HEK293 (cell line): Measurements from ENCODE around the gene TRDMT1.

Experiments
- CTCF ChIA-PET: fragments of 350-600 bp; formaldehyde crosslinking; extraction: SDS; loops from one replicate; lab custom pipeline; 2021; ENCODE audit warnings: antibody characterized with exemption; lab: Yijun Ruan, JAX
- POLR2A ChIA-PET: fragments of 300-600 bp; formaldehyde crosslinking; extraction: SDS; loops from one replicate; lab custom pipeline; 2020; ENCODE audit warnings: antibody characterized with exemption, inconsistent platforms; lab: Yijun Ruan, JAX
- H3K27ac ChIP-seq: fragments of 200-500 bp; sonication (Bioruptor generic); 2 replicates; pipeline ENCODE4 v1.5.1; 2014; ENCODE audit warnings: low read depth, low read length, control low read depth, inconsistent platforms; ENCODE audit errors: extremely low read depth
- H3K36me3 ChIP-seq, 2 experiments: fragments of 200-500 bp in 1 of 2; sonication (Bioruptor generic) in 1 of 2; 1 replicate in 1 of 2; 2 replicates in 1 of 2; pipeline ENCODE4 v1.5.1; 2014 to 2017; ENCODE audit warnings: inconsistent platforms in 2 of 2, low read length in 2 of 2; ENCODE audit not compliant: control insufficient read depth in 2 of 2, insufficient read depth in 1 of 2
- H3K4me1 ChIP-seq: fragments of 200-500 bp; sonication (Bioruptor generic); 2 replicates; pipeline ENCODE4 v1.5.1; 2014; ENCODE audit warnings: mild to moderate bottlenecking, low read length, inconsistent platforms; ENCODE audit not compliant: control insufficient read depth, insufficient read depth
- H3K4me3 ChIP-seq: 2 replicates; pipeline ENCODE4 v1.5.1; 2011; ENCODE audit warnings: low read depth, mild to moderate bottlenecking, control low read depth, low read length, moderate library complexity
- H3K9me3 ChIP-seq: fragments of 200-500 bp; sonication (Bioruptor generic); 2 replicates; pipeline ENCODE4 v1.5.1; 2014; ENCODE audit warnings: low read depth, low read length, inconsistent platforms; ENCODE audit not compliant: control insufficient read depth, insufficient read depth
- EGR2 ChIP-seq: fragments of 450-650 bp; formaldehyde crosslinking; IDR thresholded peaks from 2 replicates; pipeline ENCODE4 v1.5.1; 2016; ENCODE audit warnings: low read depth, missing biosample characterization, missing genetic modification characterization
- GFI1B ChIP-seq: fragments of 450-650 bp; formaldehyde crosslinking; IDR thresholded peaks from 2 replicates; pipeline ENCODE4 v1.5.1; 2016; ENCODE audit warnings: missing biosample characterization, missing genetic modification characterization
- GLI2 ChIP-seq: fragments of 450-650 bp; formaldehyde crosslinking; IDR thresholded peaks from 2 replicates; pipeline ENCODE4; 2017; ENCODE audit warnings: missing biosample characterization, missing genetic modification characterization, low read depth, borderline replicate concordance
- IKZF3 ChIP-seq: fragments of 450-650 bp; IDR thresholded peaks from 2 replicates; pipeline ENCODE4 v1.5.0; 2018; ENCODE audit warnings: missing biosample characterization, mild to moderate bottlenecking, missing genetic modification characterization, moderate library complexity
- OSR2 ChIP-seq: fragments of 450-650 bp; formaldehyde crosslinking; IDR thresholded peaks from 2 replicates; pipeline ENCODE4 v1.5.1; 2016; ENCODE audit warnings: missing biosample characterization, missing genetic modification characterization
- PRDM1 ChIP-seq: fragments of 450-650 bp; formaldehyde crosslinking; IDR thresholded peaks from 2 replicates; pipeline ENCODE4; 2016; ENCODE audit warnings: missing biosample characterization, missing genetic modification characterization
- SCRT1 ChIP-seq: fragments of 450-650 bp; formaldehyde crosslinking; IDR thresholded peaks from 2 replicates; pipeline ENCODE4 v1.5.1; 2016; ENCODE audit warnings: missing biosample characterization, missing genetic modification characterization, borderline replicate concordance
- SETDB1 ChIP-seq: IDR thresholded peaks from one replicate; pipeline ENCODE4 v1.6.1; 2017; ENCODE audit warnings: mild to moderate bottlenecking, low read length, moderate library complexity, mixed read lengths; ENCODE audit not compliant: insufficient read length
- TCF7L2 ChIP-seq: IDR thresholded peaks from 2 replicates; pipeline ENCODE4 v1.6.1; 2011; ENCODE audit warnings: low read depth, mild to moderate bottlenecking, inconsistent platforms, low read length, moderate library complexity, borderline replicate concordance
- ZBTB17 ChIP-seq: fragments of 450-650 bp; formaldehyde crosslinking; IDR thresholded peaks from 2 replicates; pipeline ENCODE4 v1.5.1; 2016; ENCODE audit warnings: missing biosample characterization, missing genetic modification characterization
- ZBTB20 ChIP-seq: fragments of 450-650 bp; formaldehyde crosslinking; IDR thresholded peaks from 2 replicates; pipeline ENCODE4 v1.5.1; 2016; ENCODE audit warnings: missing biosample characterization, missing genetic modification characterization
- ZBTB48 ChIP-seq: fragments of 450-650 bp; formaldehyde crosslinking; IDR thresholded peaks from 2 replicates; pipeline ENCODE4 v1.5.1; 2016; ENCODE audit warnings: missing biosample characterization, missing genetic modification characterization
- ZBTB7A ChIP-seq: fragments of 450-650 bp; formaldehyde crosslinking; IDR thresholded peaks from 2 replicates; pipeline ENCODE4 v1.5.1; 2016; ENCODE audit warnings: low read depth, missing biosample characterization, missing genetic modification characterization
- ZEB2 ChIP-seq: fragments of 450-650 bp; formaldehyde crosslinking; IDR thresholded peaks from 2 replicates; pipeline ENCODE4 v1.5.1; 2016; ENCODE audit warnings: missing biosample characterization, missing genetic modification characterization
- ZIC2 ChIP-seq: fragments of 450-650 bp; formaldehyde crosslinking; IDR thresholded peaks from 2 replicates; pipeline ENCODE4 v1.5.1; 2016; ENCODE audit warnings: missing biosample characterization, missing genetic modification characterization
- ZNF121 ChIP-seq: fragments of 450-650 bp; formaldehyde crosslinking; IDR thresholded peaks from 2 replicates; pipeline ENCODE4 v1.5.1; 2016; ENCODE audit warnings: missing biosample characterization, missing genetic modification characterization
- ZNF184 ChIP-seq: fragments of 450-650 bp; IDR thresholded peaks from 2 replicates; pipeline ENCODE4 v1.5.1; 2018; ENCODE audit warnings: missing biosample characterization, mild to moderate bottlenecking, missing genetic modification characterization
- ZNF24 ChIP-seq: fragments of 450-650 bp; formaldehyde crosslinking; IDR thresholded peaks from 2 replicates; pipeline ENCODE4 v1.5.1; 2016; ENCODE audit warnings: missing biosample characterization, missing genetic modification characterization
- ZNF248 ChIP-seq: fragments of 450-650 bp; formaldehyde crosslinking; IDR thresholded peaks from 2 replicates; pipeline ENCODE4 v1.5.1; 2017; ENCODE audit warnings: missing biosample characterization, missing genetic modification characterization
- ZNF426 ChIP-seq: fragments of 450-650 bp; formaldehyde crosslinking; IDR thresholded peaks from 2 replicates; pipeline ENCODE4 v1.5.1; 2017; ENCODE audit warnings: missing biosample characterization, missing genetic modification characterization, mild to moderate bottlenecking, inconsistent platforms, moderate library complexity
- ZNF48 ChIP-seq: fragments of 450-650 bp; formaldehyde crosslinking; IDR thresholded peaks from 2 replicates; pipeline ENCODE4 v1.5.1; 2016; ENCODE audit warnings: missing biosample characterization, missing genetic modification characterization
- ZNF549 ChIP-seq: fragments of 450-650 bp; IDR thresholded peaks from 2 replicates; pipeline ENCODE4 v1.5.1; 2018; ENCODE audit warnings: missing biosample characterization, missing genetic modification characterization, mild to moderate bottlenecking, inconsistent platforms, moderate library complexity
- ZNF571 ChIP-seq: fragments of 450-650 bp; formaldehyde crosslinking; IDR thresholded peaks from 2 replicates; pipeline ENCODE4 v1.5.0; 2017; ENCODE audit warnings: missing biosample characterization, missing genetic modification characterization
- ZNF626 ChIP-seq: fragments of 450-650 bp; sonication (Bioruptor Pico); formaldehyde crosslinking; IDR thresholded peaks from 2 replicates; pipeline ENCODE4 v1.5.1; 2018; ENCODE audit warnings: missing biosample characterization, missing genetic modification characterization, inconsistent platforms
- TF ChIP-seq, protein P1 (sequence below): IDR thresholded peaks from 2 replicates; pipeline ENCODE4 v1.6.1; 2011; ENCODE audit warnings: mild to moderate bottlenecking, low read depth, low read length, borderline replicate concordance
- TF ChIP-seq, protein P2 (sequence below): fragments of 450-650 bp; formaldehyde crosslinking; IDR thresholded peaks from 2 replicates; pipeline ENCODE4 v1.5.1; 2016; ENCODE audit warnings: missing biosample characterization, missing genetic modification characterization
- TF ChIP-seq, protein P3 (sequence below): fragments of 450-650 bp; IDR thresholded peaks from 2 replicates; pipeline ENCODE4 v1.5.1; 2018; ENCODE audit warnings: missing biosample characterization, missing genetic modification characterization
- TF ChIP-seq, protein P4 (sequence below): fragments of 450-650 bp; formaldehyde crosslinking; IDR thresholded peaks from 2 replicates; pipeline ENCODE4 v1.5.1; 2017; ENCODE audit warnings: missing biosample characterization, missing genetic modification characterization

The TRDMT1 gene

DNA sequence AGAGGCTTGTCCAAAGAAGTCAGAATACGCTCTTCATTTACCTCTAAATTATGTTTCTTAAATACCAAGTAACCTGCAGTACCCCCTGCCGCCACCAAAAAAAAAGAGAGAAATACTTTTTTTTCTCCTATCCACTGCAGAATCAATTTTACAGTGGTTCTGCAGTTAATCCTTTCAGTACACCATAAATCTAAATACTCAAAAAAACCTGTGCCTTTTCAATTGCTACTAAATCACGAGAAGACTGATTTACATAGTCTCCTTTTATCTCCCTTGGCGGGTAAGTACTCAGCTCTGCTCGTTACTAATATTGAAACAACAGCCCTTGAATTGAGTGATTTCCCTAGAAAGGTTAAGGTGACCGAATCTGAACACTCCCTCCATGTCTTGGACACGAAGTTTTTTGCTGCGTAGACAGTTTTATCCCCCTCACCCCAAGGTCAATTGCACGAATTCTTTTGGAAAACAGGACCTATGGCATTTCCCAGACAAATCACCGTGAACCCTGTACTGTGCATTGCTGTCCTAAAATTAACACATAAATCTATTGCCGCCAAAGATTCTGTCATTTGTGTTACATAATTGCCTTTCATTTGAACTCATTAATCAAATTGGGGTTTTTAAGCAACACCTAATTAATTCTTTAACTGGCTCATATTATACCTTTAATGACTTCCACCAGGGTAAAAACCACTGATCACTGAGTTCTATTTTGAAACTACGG lies 26.1 kb upstream of the TRDMT1 start (continued):
- TF ChIP-seq, protein P1, sequence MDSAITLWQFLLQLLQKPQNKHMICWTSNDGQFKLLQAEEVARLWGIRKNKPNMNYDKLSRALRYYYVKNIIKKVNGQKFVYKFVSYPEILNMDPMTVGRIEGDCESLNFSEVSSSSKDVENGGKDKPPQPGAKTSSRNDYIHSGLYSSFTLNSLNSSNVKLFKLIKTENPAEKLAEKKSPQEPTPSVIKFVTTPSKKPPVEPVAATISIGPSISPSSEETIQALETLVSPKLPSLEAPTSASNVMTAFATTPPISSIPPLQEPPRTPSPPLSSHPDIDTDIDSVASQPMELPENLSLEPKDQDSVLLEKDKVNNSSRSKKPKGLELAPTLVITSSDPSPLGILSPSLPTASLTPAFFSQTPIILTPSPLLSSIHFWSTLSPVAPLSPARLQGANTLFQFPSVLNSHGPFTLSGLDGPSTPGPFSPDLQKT = no peak

DNA sequence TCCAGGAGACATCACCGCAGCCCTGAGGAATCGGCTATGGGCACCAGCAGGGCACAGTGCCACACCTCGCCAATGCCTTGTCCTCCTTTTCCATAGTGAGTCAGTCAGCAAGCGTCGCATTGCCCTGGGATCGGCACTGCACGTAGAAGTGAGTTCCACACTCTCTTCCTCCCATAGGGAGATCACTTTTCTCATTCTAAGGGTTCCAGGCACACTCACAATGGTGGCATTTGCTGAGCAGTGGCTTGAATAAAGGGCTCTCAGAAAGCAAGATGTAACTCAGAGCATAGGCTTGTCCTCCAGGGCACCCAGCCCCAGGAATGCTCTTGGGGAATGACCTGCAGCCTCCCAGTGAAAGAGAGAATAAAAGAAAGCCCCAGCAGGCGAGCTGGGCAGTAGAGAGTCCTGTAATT lies 25.4 kb upstream of the TRDMT1 start:
- H3K27ac ChIP-seq = peak overlapping the region; percentile 18; the same call in 1 of the 2 replicates
- CTCF ChIA-PET = interaction anchor here (0.6 to 2.7 kb wide), 6 partner anchors 11 to 383 kb away, joined by 3 to 9 read pairs (median 4); no protein-coding TSS in a partner anchor
- peaks cover 7% of the 10 kb centered on the region for H3K4me1 ChIP-seq
- no peak overlapping the region for H3K4me3 ChIP-seq
- POLR2A ChIA-PET = interaction anchor here (4.2 kb wide), 1 partner anchor 26 kb away, joined by 78 read pairs; the partner anchor contains the start of gene TRDMT1
- H3K9me3 ChIP-seq = no peaks in the 10 kb centered on the region
- TF ChIP-seq ZBTB20 (tag by site-specific recombination) (peak; percentile 16; the same call in 1 of the 2 replicates), ZIC2 (tag by site-specific recombination) (no peak), PRDM1 (tag by site-specific recombination) (peak; percentile 55; the same call in 1 of the 2 replicates), TCF7L2 (no peak), ZNF571 (tag by site-specific recombination) (no peak), ZBTB7A (no peak), SETDB1 (no peak), ZBTB17 (tag by site-specific recombination) (peak; percentile 49), ZNF184 (tag by site-specific recombination) (no peak), ZNF426 (tag by site-specific recombination) (no peak), ZNF549 (no peak), ZNF626 (no peak), SCRT1 (no peak), ZNF48 (tag by site-specific recombination) (no peak), ZNF24 (tag by site-specific recombination) (no peak), EGR2 (no peak), ZNF248 (tag by site-specific recombination) (no peak)
- TF ChIP-seq, protein P2, sequence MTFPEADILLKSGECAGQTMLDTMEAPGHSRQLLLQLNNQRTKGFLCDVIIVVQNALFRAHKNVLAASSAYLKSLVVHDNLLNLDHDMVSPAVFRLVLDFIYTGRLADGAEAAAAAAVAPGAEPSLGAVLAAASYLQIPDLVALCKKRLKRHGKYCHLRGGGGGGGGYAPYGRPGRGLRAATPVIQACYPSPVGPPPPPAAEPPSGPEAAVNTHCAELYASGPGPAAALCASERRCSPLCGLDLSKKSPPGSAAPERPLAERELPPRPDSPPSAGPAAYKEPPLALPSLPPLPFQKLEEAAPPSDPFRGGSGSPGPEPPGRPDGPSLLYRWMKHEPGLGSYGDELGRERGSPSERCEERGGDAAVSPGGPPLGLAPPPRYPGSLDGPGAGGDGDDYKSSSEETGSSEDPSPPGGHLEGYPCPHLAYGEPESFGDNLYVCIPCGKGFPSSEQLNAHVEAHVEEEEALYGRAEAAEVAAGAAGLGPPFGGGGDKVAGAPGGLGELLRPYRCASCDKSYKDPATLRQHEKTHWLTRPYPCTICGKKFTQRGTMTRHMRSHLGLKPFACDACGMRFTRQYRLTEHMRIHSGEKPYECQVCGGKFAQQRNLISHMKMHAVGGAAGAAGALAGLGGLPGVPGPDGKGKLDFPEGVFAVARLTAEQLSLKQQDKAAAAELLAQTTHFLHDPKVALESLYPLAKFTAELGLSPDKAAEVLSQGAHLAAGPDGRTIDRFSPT (tag by site-specific recombination) = 0 out of 2 replicates have a peak, but pooled peaks have one; percentile 25
- H3K36me3 ChIP-seq = peaks cover 13 to 25% of the 10 kb centered on the region in 2 experiments; a peak in 2 of 3 replicates

DNA sequence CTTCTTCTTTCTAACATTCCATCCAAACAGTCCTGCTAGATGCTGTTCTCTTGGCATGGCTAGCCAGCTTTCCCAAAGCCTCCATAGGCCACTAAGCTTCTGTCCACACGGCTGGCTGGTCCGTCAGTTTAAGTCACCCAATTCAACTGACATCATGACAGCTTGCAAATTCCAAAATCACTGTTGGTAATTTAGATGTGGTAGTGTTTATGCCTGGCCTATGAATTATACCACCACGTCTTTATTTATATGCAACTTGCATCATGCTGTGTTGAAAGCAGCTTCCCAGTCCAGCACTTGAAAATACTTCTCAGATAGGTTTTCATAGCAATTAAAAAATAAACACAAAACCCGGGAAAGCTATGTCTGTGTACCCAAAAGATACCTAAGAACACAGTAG lies 24.3 kb upstream of the TRDMT1 start:
- ChIA-PET POLR2A (interaction anchor here (1.2 kb wide), 1 partner anchor 25 kb away, joined by 3 read pairs; the partner anchor contains the start of gene TRDMT1), CTCF (interaction anchor here (0.7 to 2.7 kb wide), 2 partner anchors 12 to 230 kb away, joined by 3 to 9 read pairs; no protein-coding TSS in a partner anchor)
- TF ChIP-seq, protein P3, sequence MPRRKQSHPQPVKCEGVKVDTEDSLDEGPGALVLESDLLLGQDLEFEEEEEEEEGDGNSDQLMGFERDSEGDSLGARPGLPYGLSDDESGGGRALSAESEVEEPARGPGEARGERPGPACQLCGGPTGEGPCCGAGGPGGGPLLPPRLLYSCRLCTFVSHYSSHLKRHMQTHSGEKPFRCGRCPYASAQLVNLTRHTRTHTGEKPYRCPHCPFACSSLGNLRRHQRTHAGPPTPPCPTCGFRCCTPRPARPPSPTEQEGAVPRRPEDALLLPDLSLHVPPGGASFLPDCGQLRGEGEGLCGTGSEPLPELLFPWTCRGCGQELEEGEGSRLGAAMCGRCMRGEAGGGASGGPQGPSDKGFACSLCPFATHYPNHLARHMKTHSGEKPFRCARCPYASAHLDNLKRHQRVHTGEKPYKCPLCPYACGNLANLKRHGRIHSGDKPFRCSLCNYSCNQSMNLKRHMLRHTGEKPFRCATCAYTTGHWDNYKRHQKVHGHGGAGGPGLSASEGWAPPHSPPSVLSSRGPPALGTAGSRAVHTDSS (tag by site-specific recombination) = no peak
- TF ChIP-seq ZEB2 (tag by site-specific recombination) (peak; percentile 53; the same call in 1 of the 2 replicates), OSR2 (tag by site-specific recombination) (peak; percentile 62), IKZF3 (tag by site-specific recombination) (peak; percentile 87), GFI1B (tag by site-specific recombination) (peak; percentile 71), SCRT1 (no peak), ZNF121 (tag by site-specific recombination) (no peak), GLI2 (tag by site-specific recombination) (peak; percentile 38; the same call in 1 of the 2 replicates), ZBTB48 (tag by site-specific recombination) (no peak), ZBTB20 (tag by site-specific recombination) (0 out of 2 replicates have a peak, but pooled peaks have one; percentile 27)
- TF ChIP-seq, protein P4, sequence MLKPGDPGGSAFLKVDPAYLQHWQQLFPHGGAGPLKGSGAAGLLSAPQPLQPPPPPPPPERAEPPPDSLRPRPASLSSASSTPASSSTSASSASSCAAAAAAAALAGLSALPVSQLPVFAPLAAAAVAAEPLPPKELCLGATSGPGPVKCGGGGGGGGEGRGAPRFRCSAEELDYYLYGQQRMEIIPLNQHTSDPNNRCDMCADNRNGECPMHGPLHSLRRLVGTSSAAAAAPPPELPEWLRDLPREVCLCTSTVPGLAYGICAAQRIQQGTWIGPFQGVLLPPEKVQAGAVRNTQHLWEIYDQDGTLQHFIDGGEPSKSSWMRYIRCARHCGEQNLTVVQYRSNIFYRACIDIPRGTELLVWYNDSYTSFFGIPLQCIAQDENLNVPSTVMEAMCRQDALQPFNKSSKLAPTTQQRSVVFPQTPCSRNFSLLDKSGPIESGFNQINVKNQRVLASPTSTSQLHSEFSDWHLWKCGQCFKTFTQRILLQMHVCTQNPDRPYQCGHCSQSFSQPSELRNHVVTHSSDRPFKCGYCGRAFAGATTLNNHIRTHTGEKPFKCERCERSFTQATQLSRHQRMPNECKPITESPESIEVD (tag by site-specific recombination) = peak; percentile 65
- Histone ChIP-seq H3K36me3 (peaks cover 2 to 14% of the 10 kb centered on the region in 2 experiments; a peak in 1 of 3 replicates), H3K4me1 (peaks cover 8% of the 10 kb centered on the region), H3K9me3 (no peaks in the 10 kb centered on the region), H3K27ac (no peak overlapping the region), H3K4me3 (no peak overlapping the region)
